ENCODE measurements around the gene ST3GAL4. TPM values are rescaled to one million over a fixed set of nuclear protein-coding genes. Genes with fewer than 3 reads are reported as not detected.

Gene ST3GAL4
- total and polyA plus RNA-seq, 2 of the 8 experiments (the other 6 are each of a cell fraction or from before 2014, with no cell fraction given): 15.6 to 20.0 TPM

DNA sequence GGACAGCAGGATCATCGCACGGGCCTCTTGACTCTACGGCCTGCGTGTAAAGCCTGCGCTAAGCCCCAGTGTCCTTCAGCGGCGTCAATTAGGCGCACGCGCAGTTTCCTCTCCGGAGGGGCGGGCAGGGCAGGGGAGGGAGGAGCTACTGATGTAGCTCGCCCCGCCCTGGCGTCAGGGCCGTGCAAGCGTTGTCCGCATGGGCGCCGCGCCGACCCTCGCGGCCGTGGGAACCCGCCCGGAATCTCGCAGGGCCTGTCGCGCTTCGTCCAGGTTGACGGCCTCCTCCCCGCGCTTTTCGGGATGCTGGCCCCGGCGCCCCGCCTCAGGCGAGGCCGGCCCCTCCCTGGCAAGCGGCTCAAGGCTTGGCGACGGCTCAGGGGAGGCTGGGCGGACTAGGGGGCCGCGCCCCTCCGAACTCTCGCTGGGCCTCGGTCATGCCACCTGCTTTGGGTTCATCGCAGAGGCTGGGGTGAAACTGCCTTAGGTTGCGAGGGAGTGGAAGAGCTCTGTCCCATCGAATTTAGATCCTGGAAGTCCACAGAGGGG is 61.1 kb downstream of the ST3GAL4 start (continued):
- peak; percentile 42; the same call in 1 of the 2 replicates for TF ChIP-seq POLR2AphosphoS5 (IDR thresholded peaks at IDR 0.05; ENCODE audit: low read depth, low read length)
- no peak for TF ChIP-seq SAP30 (IDR thresholded peaks at IDR 0.05; ENCODE audit: insufficient read depth, insufficient replicate concordance, low read length)
- no peak for TF ChIP-seq SP1 (IDR thresholded peaks at IDR 0.05; ENCODE audit: low read depth, low read length)
- peak; percentile 84 for TF ChIP-seq CREB1 (IDR thresholded peaks at IDR 0.05)
